GM19328 (cell line): ENCODE measurements around the gene MEIS3.

Experiments
- ATAC-seq: cut with Tn5 transposase; IDR thresholded peaks from one replicate; pipeline ENCODE4 v1.9.1; 2021; ENCODE audit warnings: mild to moderate bottlenecking, moderate library complexity; ENCODE audit not compliant: unreplicated experiment

The MEIS3 gene

GRCh38 chr19:47435883-47436417, 16.6 kb upstream of the MEIS3 start:
- ATAC-seq: no peak

GRCh38 chr19:47435196-47435595, 15.9 kb upstream of the MEIS3 start:
- no peak for ATAC-seq

GRCh38 chr19:47434088-47434487, 14.8 kb upstream of the MEIS3 start:
- ATAC-seq: no peak

GRCh38 chr19:47433121-47433520, 13.8 kb upstream of the MEIS3 start:
- ATAC-seq: no peak

GRCh38 chr19:47432499-47432898, 13.2 kb upstream of the MEIS3 start:
- no peak for ATAC-seq

- ATAC-seq: no peak
Observed at GRCh38 chr19:47432091-47432490, 12.8 kb upstream of the MEIS3 start.

GRCh38 chr19:47430041-47430802, 10.9 kb upstream of the MEIS3 start:
- no peak for ATAC-seq

GRCh38 chr19:47429140-47429793, 9.9 kb upstream of the MEIS3 start:
- ATAC-seq: no peak

GRCh38 chr19:47428177-47428894, 9.0 kb upstream of the MEIS3 start:
- no peak for ATAC-seq

- ATAC-seq: no peak
Observed at GRCh38 chr19:47427241-47428176, 8.2 kb upstream of the MEIS3 start.

GRCh38 chr19:47423203-47423882, 4.0 kb upstream of the MEIS3 start:
- ATAC-seq: no peak

GRCh38 chr19:47422417-47423163, 3.3 kb upstream of the MEIS3 start:
- no peak for ATAC-seq

- ATAC-seq: no peak
Observed at GRCh38 chr19:47421844-47422395, 2.6 kb upstream of the MEIS3 start.

GRCh38 chr19:47421244-47421786, 2.0 kb upstream of the MEIS3 start:
- ATAC-seq: no peak

- no peak for ATAC-seq
Observed at GRCh38 chr19:47419789-47420188, 462 bp upstream of the MEIS3 start.

GRCh38 chr19:47418692-47419029, 666 bp downstream of the MEIS3 start:
- no peak for ATAC-seq

- ATAC-seq: no peak
Observed at GRCh38 chr19:47417746-47418691, 1.3 kb downstream of the MEIS3 start.
